NCI-H748 (cell line): ENCODE results near the gene CCDC9.

Source experiments
- DNase-seq: peaks from one replicate; lab custom pipeline; 2025; ENCODE audit not compliant: unreplicated experiment; lab: John Stamatoyannopoulos, UW

Gene CCDC9

DNA sequence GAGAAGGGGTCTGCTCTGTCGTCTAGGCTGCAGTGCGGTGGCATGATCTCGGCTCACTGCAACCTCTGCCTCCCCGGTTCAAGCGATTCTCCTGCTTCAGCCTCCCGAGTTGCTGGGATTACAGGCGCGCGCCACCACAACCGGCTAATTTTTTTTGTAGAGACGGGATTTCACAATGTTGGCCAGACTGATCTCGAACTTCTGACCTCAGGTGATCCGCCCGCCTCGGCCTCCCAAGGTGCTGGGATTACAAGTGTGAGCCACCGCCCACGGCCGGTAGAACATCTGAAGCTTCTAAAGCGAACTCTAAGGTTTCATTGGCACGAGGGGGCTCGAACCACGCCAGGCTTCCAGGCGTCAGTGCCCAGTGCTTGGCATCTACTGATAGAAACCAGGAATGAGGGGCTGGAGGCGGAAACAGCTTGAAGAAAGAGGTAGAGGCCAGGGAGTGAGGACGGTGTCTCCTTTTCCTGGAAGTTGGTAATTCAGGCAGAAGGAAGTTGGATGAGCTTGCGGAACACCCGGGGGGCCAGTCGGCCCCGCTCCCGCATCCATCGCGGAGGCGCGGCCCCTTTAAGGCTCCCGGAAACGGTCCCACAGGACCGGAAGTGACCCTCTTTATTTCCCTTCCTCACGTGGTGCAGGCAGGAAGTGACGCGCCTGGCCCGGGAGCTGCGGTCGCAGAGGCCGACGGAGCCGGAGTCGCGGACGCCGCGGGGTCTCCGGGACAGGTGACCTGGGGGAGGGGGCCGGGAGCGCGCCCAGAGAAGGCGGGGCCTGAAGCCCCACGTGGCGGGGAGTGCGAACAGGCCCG is at the start of gene CCDC9:
Gene CCDC9, plus strand, starts transcription at position 647 of the 814 bp plus-strand sequence. CDS start 1,876 bp downstream, outside the sequence.
- DNase-seq: peak; percentile 99

DNA sequence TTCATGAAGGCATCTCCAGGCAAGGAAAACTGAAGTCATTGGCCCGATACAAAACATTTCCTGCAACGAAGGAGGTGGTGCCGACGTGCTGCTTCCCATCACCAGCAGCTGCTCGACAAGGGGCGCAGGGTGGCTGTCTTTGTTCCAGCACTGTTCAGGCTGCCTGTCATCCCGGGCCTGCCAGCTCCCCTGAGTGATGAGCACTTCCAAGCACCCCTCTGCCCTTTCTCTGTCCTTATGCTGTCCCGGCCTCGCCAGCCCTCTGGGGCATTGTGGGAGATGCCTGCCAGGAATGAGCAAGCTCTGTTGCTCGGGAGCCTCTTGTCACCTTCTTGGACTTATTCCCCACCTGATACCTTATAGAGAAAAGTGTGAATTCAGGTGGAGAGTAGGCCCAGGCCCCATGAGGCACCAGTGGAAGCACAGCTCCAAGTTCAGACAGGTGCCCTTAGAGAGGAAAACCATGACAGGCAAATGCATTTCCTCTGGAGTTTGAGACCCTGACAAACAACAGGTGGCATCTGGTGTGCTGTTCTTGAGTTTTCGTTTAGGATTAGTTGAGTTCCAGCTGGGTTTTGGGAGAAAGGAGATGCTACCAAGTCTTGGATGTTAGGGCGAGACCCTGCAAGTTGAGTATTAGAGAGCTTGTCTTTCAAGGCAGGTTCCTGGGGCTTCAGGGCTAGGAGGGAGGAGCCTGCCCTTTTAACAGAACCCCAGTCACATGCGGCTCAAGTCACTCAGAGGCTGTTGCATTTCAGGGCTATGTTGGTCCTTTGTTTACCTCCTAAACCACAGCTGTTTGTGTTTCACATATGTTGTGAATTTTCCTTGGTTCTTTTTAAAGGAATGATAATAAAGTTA is 46.8 kb upstream of the CCDC9 start:
- DNase-seq: no peak

- no peak for DNase-seq
Measured at GRCh38 chr19:47210180-47210490, 46.2 kb upstream of the CCDC9 start.

- peak; percentile 70 for DNase-seq
Measured at GRCh38 chr19:47210689-47211316, 45.5 kb upstream of the CCDC9 start.

DNA sequence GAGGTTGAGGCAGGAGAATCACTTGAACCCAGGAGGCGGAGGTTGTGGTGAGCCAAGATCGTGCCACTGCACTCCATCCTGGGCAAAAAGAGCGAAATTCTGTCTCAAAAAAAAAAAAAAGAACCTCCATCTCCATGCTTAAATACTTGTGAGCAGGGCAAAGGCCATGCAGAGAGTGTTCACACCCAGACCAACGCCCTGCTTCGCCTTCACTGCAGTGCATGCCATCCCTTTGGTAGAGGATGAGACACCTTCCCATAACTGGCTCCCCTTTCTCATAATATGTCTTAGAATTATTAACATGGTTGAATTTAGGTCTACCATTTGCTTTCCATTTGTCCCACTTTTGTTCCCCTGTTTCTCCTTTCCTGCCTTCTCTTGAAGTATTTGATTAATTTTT is 40.7 kb upstream of the CCDC9 start:
- DNase-seq: no peak

GRCh38 chr19:47221080-47221841 is 35.1 kb upstream of the CCDC9 start:
- no peak for DNase-seq

DNA sequence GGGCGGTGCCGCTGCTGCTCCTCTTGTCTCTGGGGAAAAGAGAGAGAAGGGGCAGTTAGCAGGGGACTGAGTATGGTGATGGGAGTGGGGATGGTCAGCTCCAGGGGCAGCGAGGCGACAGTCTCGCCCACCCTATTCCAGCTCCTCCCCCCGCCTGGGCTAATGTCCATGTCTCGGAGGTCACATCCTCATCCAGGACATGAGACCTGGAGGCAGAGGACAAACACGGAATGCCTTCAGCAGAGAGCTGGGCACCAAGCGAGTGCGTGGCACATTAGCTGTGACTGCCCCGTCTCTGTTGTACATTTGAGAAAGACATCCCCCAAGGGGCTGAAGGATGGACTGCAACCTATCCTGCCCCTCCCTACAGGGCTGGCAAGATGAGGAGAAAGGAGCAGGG is 34.4 kb upstream of the CCDC9 start:
- no peak for DNase-seq

DNA sequence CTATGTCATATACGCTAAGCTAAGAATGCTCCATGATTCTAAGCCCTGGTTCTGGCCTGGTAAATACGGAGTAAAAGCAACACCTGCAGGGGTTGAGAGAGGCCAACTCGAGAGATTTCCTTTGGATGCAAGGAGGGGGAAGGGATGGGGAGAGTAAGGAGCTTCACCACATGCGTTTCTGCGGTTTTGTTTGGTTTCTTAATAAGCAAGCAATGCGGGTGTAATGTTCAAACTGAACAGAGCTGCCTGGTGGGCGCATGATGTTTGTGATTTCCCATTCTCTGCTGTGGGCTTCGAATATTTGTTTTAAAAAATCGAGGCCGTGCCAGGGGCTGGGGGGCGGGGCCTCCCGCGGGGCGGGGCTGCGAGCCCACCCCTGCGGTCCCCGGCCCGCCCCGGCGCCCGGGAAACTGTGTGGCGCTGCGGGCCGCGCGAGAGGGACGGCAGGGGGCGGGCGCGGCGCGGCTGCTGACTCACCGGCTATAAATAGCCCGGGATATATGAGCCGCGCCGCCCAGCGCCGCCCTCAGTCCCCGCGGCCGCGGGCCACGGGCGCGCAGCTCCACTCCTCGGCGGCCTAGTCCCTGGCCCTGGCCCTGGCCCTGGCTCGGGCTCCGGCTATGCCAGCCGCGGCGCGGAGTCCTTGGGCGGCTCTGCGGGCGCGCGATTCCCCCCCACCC is 30.4 kb upstream of the CCDC9 start:
- DNase-seq: peak; percentile 95

GRCh38 chr19:47226426-47227351 is 29.6 kb upstream of the CCDC9 start:
- DNase-seq: peak; percentile 45

DNA sequence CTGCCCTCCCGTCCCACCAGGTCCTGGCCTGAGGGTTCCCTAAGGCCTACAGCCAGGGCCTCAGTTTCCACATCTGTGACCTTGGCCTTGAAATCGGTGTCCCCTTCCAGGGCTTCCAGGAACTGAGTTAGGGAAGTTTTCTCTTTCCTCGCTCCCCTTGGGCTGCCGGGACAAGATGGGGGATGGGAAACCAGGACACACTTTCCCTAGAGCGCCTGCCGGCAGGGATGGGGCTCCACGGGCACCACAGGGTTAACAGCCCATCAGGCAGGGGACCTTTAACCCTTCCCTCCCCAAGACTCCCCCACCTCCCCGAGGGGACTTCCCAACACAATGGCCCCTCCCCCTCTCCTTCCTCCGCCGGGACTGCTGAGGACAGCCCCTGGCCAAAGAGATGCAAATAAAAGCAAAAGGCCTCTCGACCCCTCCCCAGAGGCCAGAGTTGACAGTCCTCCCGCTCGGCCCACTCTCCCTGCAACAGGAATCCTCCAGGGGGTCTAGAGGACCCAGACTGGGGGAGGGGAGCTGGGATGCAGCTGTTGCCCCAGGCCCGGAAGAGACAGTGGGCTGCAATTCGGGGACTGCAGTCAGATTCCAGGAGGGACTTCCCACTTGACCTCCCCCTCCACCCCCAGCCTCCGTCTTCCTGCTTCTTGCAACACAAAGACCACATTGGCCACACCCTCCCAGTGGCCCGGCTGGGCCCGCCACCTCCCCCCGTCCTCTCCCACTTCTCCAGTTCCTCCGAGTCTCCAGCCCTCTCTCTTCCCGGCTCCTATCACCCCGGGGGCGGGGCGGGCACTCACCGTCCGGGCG is 28.8 kb upstream of the CCDC9 start:
- DNase-seq: peak; percentile 81

DNA sequence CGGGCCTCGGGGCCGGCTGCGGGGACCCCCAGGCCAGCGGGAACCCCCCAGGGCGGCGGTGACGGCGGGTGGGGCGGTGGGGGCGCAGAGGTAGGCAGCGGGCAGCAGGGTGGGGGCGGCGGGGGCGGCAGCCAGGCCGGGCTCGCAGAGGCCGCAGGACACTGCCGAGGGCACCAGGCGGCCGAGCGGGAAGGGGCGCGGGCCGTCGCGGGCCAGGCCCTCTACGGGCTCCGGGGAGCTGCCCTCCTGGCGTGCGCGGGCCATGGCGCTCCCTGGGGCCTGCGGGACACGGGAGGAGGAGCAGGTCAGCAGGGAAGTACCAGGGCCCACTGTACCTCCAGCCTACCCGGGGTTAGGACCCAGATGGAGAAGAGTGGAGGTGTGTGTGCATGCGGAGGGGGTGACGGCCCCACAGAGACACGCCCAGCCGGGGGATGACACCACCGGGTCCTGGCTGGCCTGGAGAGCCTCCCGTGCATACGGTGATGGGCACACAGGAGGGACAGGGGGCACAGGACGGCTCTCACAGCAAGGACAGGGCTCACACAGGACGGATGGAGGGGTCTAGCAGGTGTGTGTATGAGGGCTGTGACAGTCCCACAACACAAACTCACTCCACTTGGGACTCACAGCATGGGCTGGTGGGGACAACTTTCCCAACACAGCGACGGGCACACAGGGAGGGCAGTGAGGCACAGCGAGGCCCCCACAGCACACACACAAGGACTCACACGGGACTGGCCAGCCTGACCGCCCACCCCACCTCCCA is 28.0 kb upstream of the CCDC9 start:
- DNase-seq: peak; percentile 47

DNA sequence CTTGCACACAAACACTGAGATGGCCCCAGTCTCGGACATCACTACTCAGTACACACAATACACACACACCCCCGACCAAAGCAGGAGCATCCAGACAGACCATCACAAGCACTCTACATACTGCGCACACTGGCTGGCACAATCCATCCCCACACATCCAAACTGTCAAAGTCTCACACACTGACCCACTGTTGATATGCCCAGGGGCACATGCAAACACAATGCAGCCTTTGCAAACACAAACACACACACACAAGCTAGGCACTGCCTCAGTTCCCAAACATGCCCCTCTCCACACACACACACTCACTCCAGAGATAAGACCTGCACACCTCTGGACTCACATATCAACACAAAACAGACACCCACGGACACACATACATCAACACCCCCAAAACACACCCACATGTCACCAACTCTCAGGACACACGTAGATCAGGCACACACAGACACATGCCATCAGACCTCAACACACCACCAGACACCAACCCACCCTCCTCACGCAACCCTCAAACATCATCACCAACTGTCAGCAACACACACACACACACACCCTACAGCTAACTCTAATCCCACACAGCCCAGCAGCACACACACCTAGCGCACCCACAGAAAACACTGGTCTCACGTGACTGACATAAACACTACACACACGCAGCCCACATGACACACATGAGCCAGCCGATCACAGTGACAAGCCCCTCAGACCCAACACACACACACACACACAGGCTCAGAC is 27.2 kb upstream of the CCDC9 start:
- DNase-seq: peak; percentile 38

DNA sequence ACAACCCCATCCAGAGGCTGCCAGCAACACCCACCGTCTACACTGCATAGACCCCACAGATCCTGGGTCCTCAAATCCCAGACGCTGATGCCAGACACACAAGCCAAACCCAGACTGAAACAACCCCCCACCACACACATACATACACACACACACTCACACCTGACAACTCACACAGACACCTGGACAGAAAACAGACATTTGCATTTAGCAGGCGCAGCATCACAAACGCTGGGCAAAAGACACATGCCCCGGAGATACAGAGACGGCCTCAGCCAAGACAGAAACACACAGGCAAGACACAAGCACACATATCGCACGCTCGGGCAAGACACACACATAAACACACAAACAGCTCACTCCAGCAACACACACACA is 26.7 kb upstream of the CCDC9 start:
- DNase-seq: peak; percentile 28

GRCh38 chr19:47230054-47230920 is 26.0 kb upstream of the CCDC9 start:
- DNase-seq: peak; percentile 63

- DNase-seq: no peak
Measured at GRCh38 chr19:47230921-47231214, 25.5 kb upstream of the CCDC9 start, which contains the start of gene BBC3. Gene BBC3, minus strand, starts transcription at chr19:47231199. Its CDS starts 2,768 bp downstream, at chr19:47228431.
